ENCODE results near the gene TESPA1. TPM values are rescaled to one million over a fixed set of nuclear protein-coding genes. Genes with fewer than 3 reads are reported as not detected.

The TESPA1 gene
- total RNA-seq, 1 donor from 2014 or later = 0.20 TPM

DNA sequence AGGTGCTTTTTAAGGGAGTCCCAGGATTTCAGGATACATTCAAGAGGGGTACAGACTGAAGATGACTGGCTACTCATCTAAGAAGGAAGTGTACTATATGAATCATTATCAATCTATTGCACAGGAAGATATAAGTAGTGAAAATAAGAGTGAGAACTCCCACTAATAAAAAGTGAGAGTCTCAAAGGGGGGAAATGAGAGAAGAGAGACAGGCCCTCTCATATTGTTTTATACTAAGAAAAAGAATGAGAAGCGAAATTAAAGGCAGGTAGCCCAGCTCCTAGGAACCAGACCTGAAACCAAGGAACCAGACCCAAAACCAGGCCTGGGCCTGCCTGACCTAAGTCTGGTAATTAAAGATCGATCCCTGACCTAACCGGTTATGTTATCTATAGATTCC lies 54.6 kb downstream of the TESPA1 start:
- Mint-ChIP-seq H3K36me3 (no peaks in the 10 kb centered on the region), H3K4me3 (no peak overlapping the region), H3K27me3 (ENCODE audit: low read depth) (no peaks in the 10 kb centered on the region), H3K4me1 (no peaks in the 10 kb centered on the region), H3K27ac (no peak overlapping the region), H3K9me3 (peaks cover 49% of the 10 kb centered on the region)
- TF ChIP-seq, protein P1, sequence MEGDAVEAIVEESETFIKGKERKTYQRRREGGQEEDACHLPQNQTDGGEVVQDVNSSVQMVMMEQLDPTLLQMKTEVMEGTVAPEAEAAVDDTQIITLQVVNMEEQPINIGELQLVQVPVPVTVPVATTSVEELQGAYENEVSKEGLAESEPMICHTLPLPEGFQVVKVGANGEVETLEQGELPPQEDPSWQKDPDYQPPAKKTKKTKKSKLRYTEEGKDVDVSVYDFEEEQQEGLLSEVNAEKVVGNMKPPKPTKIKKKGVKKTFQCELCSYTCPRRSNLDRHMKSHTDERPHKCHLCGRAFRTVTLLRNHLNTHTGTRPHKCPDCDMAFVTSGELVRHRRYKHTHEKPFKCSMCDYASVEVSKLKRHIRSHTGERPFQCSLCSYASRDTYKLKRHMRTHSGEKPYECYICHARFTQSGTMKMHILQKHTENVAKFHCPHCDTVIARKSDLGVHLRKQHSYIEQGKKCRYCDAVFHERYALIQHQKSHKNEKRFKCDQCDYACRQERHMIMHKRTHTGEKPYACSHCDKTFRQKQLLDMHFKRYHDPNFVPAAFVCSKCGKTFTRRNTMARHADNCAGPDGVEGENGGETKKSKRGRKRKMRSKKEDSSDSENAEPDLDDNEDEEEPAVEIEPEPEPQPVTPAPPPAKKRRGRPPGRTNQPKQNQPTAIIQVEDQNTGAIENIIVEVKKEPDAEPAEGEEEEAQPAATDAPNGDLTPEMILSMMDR (IDR thresholded peaks at IDR 0.05; ENCODE audit: unreplicated experiment) = no peak
- no peak for DNase-seq (ENCODE audit: low spot score in 2 of 2, unreplicated experiment in 2 of 2)

DNA sequence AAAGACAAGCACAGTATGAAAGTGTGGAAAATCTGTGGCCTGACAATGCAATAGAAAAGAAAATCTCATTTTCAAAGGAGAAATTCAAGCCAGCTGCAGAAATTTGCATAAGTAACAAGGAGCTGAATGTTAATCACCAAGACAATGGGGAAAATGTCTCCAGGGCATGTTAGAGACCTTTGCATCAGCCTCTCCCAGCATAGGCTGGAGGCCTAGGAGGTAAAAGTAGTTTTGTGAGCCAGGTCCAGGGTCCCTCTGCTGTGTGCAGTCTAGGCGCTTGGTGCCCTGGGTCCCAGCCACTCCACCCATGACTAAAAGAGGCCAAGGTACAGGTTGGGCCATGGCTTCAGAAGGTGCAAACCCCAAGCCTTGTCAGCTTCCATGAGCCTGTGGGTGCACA lies 58.3 kb downstream of the TESPA1 start:
- no peak overlapping the region for H3K27ac Mint-ChIP-seq
- no peak for DNase-seq (ENCODE audit: low spot score in 2 of 2, unreplicated experiment in 2 of 2)
- H3K36me3 Mint-ChIP-seq = no peaks in the 10 kb centered on the region
- no peaks in the 10 kb centered on the region for H3K27me3 Mint-ChIP-seq (ENCODE audit: low read depth)
- no peak overlapping the region for H3K4me3 Mint-ChIP-seq
- TF ChIP-seq, protein P1 (IDR thresholded peaks at IDR 0.05; ENCODE audit: unreplicated experiment) = no peak
- H3K9me3 Mint-ChIP-seq = peaks cover 39% of the 10 kb centered on the region
- no peaks in the 10 kb centered on the region for H3K4me1 Mint-ChIP-seq

GRCh38 chr12:54924972-54925707 lies 59.4 kb downstream of the TESPA1 start:
- no peak overlapping the region for H3K27ac Mint-ChIP-seq
- no peaks in the 10 kb centered on the region for H3K27me3 Mint-ChIP-seq (ENCODE audit: low read depth)
- DNase-seq (ENCODE audit: low spot score in 2 of 2, unreplicated experiment in 2 of 2) = no peak
- TF ChIP-seq, protein P1 (IDR thresholded peaks at IDR 0.05; ENCODE audit: unreplicated experiment) = no peak
- no peak overlapping the region for H3K4me3 Mint-ChIP-seq
- no peaks in the 10 kb centered on the region for H3K36me3 Mint-ChIP-seq
- H3K9me3 Mint-ChIP-seq = peaks cover 28% of the 10 kb centered on the region
- H3K4me1 Mint-ChIP-seq = no peaks in the 10 kb centered on the region

GRCh38 chr12:54917001-54917488 lies 67.5 kb downstream of the TESPA1 start:
- TF ChIP-seq, protein P1 (IDR thresholded peaks at IDR 0.05; ENCODE audit: unreplicated experiment) = no peak
- Mint-ChIP-seq H3K4me1 (no peaks in the 10 kb centered on the region), H3K4me3 (no peak overlapping the region), H3K27me3 (ENCODE audit: low read depth) (no peaks in the 10 kb centered on the region), H3K36me3 (no peaks in the 10 kb centered on the region), H3K9me3 (peaks cover 3% of the 10 kb centered on the region), H3K27ac (no peak overlapping the region)
- no peak for DNase-seq (ENCODE audit: low spot score in 2 of 2, unreplicated experiment in 2 of 2)

Other genes starting within 250 kb of the TESPA1 start
- not detected in 3 replicates for gene MUCL1, start 130.2 kb downstream of the TESPA1 start, total RNA-seq
- not detected in 3 replicates for gene NEUROD4, start 35.2 kb upstream of the TESPA1 start, total RNA-seq
- not detected in 3 replicates for gene OR9K2, start 141.6 kb upstream of the TESPA1 start, total RNA-seq
- not detected in 3 replicates for gene OR10A7, start 236.3 kb upstream of the TESPA1 start, total RNA-seq

Measured in mesothelial cell of epicardium (in vitro differentiated cells).